ENCODE measurements around the gene NAGS.
"Not testable (repeated sequence)": the region's sequence is repeated elsewhere in the genome, so short reads cannot be mapped to it uniquely, and the experiment has no call there.

Gene NAGS

DNA sequence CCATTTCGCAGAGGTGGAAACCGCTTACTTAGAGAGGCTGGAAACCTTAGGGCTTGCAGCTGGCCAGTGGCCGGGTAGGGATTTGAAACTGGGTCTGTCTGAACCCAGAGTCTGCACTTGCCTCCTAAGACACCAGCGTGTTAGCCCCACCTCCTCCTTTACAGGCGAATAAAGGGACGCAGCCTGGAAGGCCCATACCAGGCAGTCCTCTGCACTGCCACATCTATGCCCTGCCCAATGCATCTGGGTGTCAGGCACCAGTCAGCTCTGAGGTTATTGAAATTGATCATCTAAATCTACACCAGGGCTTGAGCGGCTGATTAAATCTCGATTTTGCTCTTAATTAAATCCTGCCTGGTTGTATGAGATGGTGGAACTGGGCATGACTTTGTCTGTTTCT lies 19.9 kb upstream of the NAGS start:
- DNase-seq, result no peak

DNA sequence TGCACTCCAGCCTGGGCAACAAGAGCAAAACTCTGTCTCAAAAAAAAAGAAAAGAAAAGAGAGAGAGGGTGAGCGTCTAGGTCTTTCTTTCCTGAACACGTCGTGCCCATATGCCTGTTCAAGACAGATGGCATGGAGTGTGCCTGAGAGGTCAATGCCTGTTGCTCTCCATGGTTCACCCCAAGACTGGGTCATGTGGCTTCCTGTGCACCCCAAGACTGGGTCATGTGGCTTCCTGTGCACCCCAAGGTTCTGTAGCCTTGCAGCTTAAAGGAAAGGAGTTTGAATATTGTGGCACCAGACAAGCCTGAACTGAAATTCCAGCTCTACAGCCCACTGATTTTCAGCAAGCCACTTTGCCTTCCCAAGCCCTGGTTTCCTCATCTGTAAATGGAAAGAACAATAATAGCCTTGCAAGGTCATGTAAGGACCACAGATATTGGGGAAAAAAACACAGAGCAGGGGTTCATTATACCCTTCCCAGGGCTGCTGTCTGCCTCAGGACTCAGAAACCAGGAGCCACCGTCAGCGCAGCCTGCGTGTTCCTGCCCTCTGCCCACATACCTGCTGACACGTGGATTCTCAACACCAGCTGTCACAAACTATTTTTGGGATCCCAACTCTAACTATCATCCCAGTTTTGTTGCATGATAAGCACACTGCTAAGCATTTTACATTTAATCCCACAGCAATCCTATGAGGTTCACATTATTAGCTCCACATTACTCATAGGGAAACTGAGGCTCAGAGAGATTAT lies 18.0 kb upstream of the NAGS start:
- no peak for DNase-seq

DNA sequence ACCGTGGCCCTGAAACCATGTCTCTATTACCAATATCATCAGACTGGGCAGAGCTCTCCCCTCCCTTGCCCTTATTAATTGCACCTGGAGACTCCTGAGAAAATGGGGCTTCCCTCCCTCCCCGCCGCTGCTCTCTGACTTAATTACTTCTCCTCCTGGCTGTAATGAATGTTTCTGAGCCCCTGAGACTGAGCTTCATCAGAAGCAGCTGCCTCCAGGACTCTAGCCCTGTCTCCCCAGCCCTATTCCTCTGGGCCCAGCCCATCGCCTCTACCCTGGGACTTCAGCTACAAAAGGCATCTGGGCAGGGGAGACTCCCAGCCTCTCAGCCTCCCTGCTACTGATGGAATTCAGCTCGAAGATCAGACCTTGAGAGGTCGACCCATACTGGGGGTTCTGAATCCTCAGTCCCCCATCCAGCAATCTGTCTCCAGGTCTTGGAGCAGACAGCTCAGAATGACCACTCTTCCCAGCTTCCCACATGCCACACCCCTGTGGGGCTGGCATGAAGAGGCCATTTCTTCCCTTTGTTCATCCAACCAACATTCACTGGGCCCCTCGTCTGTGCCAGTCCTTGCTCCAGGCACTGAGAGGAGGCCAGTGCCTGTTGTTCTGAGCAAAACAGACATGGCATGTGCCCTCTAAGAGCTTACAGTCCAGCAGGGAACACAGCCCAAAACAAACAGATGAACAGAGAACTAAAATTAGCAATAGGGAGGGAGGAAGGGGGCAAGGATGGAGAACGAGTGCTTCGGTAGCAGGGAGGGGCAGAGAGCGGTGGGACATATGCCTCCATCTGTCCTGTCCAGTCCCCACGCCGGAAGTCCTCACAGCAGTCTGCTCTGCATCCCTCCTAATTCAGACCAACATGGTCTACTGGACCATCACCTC lies 17.0 kb upstream of the NAGS start:
- DNase-seq, result no peak

DNA sequence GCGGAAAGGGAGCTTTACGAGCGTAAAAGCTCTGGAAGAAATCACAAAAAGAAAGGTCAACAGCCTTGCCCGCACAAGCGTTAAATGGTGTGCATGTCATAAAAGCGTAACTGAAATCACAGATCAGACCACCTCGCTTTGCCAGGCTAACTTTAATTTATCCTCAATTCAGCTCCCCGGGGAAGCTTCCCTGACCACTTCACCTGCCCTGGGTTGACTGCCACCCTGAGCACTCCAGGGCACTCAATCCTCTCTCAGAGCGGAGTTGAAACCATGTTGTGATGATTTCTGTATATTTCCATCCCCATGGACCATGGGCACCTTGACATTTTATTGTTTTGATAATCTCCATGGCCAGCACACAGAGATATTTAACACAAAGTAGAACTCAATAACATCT lies 16.1 kb upstream of the NAGS start:
- no peak for DNase-seq

DNA sequence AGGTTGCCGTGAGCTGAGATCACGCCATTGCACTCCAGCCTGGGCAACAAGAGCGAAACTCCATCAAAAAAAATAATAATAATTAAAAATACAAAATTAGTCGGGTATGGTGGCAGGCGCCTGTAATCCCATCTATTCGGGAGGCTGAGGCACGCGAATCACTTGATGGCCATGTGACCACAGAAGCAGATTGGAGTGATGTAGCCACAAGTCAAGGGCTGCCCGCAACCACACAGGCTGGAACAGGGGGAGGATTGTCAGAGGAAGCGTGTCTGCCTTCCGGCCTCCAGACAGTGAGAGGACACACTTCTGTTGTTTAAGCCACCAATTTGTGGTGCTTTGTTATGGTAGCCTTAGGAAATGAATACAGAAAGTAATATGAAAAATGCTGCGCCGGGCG lies 11.8 kb upstream of the NAGS start:
- no peak for DNase-seq

DNA sequence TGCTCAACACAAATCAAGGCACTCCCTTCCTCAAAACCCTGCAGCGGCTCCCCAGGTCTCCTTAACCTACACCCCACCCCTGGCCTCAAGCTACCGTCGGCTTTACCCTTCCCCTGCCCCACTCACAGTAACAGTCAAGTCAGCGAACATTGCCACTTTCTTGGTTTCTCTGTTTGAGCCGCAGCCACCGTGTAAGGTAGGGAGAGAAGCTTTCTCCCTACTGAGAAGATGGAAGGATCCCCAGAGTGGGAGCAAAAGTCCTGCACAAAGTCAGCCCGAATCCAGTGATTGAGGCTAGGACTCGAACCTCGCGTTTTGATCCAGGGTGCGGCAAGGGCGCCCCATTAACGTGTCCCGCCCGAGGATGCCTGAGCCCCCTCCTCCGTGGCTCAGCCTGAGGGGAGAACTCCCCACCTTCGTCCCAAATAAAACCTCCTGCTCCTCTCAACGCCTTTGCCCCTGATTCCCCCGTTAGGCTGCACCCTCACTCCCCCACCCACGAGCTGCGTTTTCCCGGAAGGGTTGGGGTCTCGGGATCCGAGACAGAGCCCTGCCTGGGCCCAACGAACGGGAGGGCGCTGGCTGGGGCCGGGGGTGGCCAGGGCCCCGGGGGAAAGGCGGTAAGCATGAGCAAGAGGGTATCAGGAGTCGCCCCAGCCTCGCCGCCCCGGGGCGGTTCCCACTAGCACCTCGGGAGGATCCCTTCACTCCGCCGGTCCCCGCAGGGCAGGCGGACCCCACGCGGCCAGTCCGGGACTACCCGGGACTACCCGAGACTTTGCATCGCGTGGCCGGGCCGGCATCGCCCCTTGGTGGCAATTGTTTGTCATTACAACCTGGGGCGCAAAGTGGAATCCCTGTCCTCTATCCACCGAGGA lies 9.9 kb upstream of the NAGS start:
- peak; percentile 37 for DNase-seq

DNA sequence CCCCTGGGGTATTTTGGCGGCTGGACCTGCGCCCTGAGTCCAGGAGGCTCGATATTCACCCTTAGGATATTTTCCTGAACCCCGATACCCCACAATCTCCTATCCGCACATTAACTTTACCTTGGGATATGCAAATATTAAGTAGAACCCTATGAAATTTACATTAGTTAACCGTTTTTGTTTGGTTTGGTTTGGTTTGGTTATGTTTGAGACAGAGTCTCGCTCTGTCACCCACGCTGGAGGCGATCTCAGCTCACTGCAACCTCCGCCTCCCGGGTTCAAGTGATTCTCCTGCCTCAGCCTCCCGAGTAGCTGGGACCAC lies 9.3 kb upstream of the NAGS start:
- no peak for DNase-seq

DNA sequence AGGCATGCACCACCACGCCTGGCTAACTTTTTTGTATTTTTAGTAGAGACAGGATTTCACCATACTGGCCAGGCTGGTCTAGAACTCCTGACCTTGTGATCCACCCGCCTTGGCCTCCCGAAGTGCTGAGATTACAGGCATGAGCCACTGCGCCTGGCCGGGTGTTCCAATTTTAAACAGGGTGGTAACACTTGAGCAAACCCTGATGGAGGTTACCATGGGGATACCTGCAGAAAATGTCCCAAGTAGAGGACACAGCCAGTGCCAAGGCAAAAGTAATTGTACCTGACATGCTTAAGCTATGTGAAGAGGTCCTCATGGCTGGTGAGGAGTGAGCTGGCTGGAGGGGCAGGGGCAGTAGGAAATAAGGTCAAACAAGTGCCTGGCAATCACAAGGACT lies 7.2 kb upstream of the NAGS start:
- DNase-seq, result not testable (repeated sequence)

DNA sequence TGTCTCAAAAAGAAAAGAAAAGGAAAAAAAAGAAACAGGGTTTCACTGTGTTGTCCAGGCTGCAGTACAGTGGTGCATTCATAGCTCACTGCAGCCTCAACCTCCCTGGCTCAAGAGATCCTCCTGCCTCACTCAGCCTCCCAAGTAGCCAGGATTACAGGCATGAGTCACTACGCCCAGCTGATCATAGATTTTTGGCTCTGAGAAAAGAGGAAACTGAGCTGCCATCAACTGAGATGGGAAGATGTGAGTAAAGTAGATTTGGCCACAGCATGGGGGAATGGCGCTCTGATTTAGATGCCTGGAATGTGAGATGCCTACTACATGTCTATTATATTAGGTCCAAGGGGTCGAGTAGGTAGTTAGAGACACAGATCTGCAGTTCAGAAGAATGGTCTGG lies 5.9 kb upstream of the NAGS start:
- peak; percentile 69 for DNase-seq

DNA sequence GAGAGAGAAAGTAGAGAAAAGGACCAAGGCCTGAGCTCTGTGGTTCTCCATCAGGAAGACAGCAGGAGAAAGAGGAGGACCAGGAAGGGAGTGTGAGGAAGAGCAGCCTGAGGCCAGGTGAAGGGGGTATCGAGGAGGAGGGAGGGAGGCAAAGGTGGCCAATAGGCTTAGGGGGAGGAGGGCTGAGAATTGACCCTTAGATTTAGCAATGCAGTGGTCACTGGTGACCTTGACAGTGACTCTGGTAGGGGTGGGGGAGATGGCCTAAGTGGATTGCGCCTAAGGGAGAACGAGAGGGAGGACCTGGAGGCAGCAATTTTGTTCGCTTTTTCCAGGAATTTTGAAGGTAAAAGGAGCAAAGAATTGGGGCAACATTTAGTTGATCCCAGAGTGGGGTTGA lies 5.4 kb upstream of the NAGS start:
- no peak for DNase-seq

DNA sequence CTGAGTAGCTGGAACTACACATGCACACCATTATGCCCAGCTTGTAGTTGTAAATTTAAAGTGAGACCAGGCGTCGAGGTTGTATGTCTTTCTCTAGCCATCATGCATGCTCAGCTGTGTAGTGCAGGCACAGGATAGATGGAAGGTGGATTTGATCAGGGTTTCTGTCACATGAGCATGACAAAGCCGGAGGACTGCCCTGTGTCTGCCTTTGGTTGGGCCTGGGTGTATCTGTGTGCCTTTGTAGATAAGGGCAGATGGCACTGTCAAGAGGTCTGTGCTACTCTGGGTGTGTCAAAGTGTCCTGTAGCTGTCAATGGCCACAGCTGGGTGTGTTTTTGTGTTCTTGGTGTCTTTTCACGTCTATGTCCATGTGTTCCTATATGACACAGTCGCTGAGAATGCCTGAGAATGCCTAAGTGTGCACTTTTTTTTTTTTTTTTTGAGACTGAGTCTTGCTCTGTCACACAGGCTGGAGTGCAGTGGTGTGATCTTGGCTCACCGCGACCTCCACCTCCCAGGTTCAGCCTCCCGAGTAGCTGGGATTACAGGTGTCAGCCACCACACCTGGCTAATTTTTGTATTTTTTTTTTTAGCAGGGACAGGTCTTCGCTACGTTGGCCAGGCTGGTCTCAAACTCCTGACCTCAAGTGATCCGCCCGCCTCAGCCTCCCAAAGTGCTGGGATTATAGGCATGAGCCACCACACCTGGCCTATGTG lies 4.1 kb upstream of the NAGS start:
- DNase-seq, result no peak

DNA sequence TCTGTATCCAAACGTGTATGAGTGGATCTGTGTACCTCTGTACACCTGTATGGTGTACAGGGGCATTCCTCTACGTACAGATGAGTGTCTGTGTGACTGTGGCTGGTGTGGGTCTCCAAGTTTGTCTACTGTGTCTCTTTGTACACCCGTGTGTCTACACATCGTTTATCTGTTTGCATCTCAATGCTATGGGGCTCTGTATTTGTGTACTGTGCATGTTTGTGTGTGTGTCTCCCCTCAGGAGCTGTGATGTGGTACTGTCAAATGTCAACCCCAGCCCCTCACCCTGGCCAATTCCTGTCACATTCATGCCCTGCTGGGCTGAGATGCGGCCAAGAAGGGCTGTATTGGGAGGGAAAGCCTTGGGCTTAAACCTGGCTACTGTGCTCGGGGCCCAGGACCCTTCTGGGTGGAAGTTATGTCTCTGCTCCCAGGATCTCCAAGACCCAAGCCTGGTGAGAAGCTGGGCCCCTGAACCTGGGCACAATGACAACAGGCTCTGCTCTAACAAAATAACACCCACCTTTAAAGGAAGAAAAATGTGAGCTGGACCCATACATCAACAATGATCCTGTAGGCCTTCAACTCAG lies 3.5 kb upstream of the NAGS start:
- no peak for DNase-seq

DNA sequence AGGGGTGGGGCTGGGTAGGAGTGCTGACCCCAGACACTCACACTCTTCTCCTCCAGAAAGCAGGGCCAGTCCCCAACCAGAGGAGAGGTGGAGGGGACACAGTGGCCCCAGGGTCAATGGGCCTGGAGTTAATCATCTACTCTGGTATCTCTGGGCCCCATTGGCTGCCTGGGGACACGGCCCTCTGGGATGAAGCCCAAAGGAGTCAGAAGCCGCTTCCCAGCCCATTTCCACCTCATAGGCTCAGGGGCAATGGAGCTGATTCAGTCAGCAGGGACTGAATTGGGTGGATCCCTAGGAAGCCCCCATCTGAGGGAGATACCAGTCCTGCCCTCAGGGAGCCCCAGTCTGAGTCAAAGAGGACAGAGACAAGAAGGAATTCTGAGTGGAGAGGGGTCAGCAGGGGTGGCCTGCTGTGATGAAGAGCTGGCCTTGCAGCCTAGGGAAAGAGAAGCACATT lies 2.9 kb upstream of the NAGS start:
- no peak for DNase-seq

DNA sequence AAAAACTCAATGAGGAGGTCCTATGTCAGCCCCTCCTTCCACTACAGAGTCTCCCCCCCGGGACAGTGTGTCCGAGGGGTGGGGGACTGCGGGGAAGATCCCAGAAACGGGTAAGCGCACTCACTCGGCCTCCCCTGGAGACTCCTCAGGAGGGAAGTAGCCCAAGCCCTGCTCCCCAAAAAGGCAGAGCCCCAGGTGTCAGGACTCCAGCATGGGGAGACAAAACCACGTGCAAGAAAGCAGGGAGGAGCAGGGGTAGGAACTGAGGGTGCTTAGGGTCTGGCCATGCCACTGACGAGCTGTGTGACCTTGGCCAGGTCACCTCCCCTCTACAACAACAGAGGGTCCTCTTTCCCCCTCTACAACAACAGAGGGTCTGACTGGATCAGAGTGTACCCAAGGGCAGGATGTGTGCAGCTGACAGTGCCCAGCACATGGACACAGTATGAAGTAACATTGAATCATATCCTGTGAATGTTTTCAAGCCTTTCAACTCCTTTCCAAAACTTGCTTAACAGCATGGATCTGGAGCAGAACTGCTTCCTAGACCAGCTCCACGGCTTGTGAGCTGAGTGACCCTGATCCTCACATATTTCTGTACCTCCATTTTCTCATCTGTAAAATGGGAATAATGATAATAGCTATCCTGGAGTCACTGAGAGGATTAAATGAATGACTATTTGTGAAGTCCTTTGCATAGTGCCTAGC lies 2.1 kb upstream of the NAGS start:
- peak; percentile 79 for DNase-seq

DNA sequence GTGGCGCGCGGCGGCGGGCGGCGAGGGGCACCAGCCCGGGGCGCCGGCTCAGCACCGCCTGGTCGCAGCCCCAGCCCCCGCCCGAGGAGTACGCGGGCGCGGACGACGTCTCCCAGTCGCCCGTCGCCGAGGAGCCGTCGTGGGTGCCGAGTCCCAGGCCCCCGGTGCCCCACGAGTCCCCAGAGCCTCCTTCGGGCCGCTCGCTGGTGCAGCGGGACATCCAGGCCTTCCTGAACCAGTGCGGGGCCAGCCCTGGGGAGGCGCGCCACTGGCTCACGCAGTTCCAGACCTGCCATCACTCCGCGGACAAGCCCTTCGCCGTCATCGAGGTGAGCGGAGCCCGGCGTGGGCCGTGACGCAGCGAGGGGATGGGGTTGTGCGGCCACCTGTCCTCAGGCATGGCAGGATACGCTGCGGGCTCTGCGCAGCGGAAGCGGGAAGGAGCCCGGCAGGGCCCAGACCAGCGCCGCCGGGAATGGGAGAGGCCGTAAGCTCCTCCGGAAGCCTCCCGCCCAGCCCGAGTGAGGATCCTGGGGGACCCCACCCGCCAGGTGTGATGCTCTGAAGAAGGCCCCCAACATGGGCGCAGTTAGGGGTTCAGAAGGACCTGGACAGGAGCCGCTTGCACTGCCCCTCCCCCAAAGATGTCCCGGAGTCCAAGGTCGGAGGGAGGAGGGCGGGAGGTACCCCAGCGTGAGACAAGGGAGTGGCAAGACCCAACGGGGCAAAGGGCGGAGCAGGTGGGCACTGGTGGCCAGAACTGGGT lies 522 bp downstream of the NAGS start:
- no peak for DNase-seq

DNA sequence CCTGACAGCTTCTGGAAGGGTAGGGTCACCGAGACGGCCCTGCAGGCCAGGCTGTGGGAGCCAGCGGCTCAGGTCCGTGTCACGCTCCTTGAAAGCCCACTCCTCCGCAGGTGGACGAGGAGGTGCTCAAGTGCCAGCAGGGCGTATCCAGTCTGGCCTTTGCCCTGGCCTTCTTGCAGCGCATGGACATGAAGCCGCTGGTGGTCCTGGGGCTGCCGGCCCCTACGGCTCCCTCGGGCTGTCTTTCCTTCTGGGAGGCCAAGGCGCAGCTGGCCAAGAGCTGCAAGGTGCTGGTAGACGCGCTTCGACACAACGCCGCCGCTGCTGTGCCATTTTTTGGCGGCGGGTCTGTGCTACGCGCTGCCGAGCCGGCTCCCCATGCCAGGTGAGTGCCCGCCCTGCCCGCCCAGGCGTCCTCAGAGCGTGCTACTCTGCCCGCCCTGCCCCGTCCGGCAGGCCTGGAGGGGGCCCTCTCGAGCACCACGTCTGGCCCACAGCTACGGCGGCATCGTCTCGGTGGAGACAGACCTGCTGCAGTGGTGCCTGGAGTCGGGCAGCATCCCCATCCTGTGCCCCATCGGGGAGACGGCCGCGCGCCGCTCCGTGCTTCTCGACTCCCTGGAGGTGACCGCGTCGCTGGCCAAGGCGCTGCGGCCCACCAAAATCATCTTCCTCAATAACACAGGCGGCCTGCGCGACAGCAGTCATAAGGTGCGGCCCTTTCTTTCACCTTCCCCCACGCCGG lies 1.3 kb downstream of the NAGS start:
- no peak for DNase-seq

DNA sequence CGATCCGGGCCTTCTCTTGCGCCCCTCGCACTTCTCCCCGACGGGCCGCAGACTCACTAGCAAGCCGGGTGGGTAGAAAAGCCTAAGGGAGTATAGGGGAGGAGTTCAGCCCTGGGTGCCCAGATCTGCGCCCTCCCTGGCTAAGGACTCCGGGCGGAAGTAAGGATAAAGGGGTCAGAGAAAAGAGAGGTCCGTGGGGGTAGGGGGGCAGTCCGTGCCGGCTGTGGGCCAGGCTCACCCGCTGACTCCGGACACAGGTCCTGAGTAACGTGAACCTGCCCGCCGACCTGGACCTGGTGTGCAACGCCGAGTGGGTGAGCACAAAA lies 1.8 kb downstream of the NAGS start:
- no peak for DNase-seq

DNA sequence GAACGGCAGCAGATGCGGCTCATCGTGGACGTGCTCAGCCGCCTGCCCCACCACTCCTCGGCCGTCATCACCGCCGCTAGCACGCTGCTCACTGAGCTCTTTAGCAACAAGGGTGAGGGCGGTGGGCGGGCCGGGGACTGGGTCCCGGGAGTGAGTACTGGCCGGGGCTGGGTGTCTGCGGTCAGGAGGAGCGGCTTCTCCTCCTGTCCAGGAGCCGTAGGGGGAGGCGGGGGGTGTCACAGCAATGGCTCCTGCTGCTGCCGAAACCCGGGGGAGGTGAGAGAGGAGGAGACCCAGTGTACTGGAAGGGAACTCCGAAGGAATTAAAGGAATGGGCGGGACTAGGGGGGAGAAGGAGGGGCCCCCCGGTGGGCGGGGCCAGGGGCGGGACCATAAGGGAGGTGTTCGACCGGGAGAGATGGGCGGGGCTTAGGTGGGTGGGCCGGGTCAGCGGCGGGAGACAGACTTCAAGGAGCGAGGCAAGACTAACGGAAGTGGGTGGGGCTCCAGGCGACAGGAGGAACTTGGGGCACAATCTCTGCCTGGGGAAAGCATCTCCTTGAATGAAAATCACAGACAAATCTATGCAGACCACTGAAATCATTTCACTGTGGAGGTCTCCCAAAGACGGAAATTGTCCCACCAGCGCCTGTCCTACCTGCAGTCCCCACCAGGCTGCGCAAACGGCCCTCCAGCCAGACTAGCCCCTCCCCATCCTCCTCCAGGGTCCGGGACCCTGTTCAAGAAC lies 2.4 kb downstream of the NAGS start:
- DNase-seq, result peak; percentile 95
